OCI-LY3 (cell line): Measurements from ENCODE around the gene ETV6.

Source experiments
- H2AFZ ChIP-seq: fragments of 200-600, 300-600 bp; shearing (Covaris generic); 2 replicates; pipeline ENCODE4 v1.6.0; 2014; ENCODE audit warnings: antibody characterized with exemption, low read depth, low read length
- H3K27ac ChIP-seq: fragments of 200-600, 300-600 bp; sonication (generic); 2 replicates; pipeline ENCODE4 v1.5.1; 2014; ENCODE audit warnings: mild to moderate bottlenecking, low read length, moderate library complexity, mixed read lengths
- H3K27me3 ChIP-seq: fragments of 200-600, 300-600 bp; sonication (generic); 2 replicates; pipeline ENCODE4 v1.6.1; 2014; ENCODE audit warnings: low read depth, low read length, mixed read lengths
- H3K36me3 ChIP-seq: fragments of 200-600, 300-600 bp; sonication (generic); replicated peaks from 2 replicates; pipeline ENCODE3; 2014; ENCODE audit warnings: low read depth, low read length, mixed read lengths
- H3K4me1 ChIP-seq: fragments of 300-600, 200-600 bp; sonication (generic); 2 replicates; pipeline ENCODE4 v1.6.1; 2014; ENCODE audit warnings: low read length, mixed read lengths
- H3K4me2 ChIP-seq: fragments of 200-600, 300-600 bp; sonication (generic); 2 replicates; pipeline ENCODE4 v1.6.1; 2014; ENCODE audit warnings: low read length, mixed read lengths
- H3K4me3 ChIP-seq: fragments of 300-600, 200-600 bp; sonication (generic); 2 replicates; pipeline ENCODE4 v1.5.1; 2014; ENCODE audit warnings: antibody characterized with exemption, mild to moderate bottlenecking, low read length, moderate library complexity
- H3K79me2 ChIP-seq: fragments of 300-600, 200-600 bp; shearing (Covaris generic); 2 replicates; pipeline ENCODE4 v1.6.1; 2014; ENCODE audit warnings: mild to moderate bottlenecking, low read length, mixed read lengths
- H3K9ac ChIP-seq: fragments of 300-600, 200-600 bp; shearing (Covaris generic); 2 replicates; pipeline ENCODE4 v1.6.0; 2014; ENCODE audit warnings: mild to moderate bottlenecking, low read length, moderate library complexity
- H3K9me3 ChIP-seq: fragments of 200-600, 300-600 bp; shearing (Covaris generic); 2 replicates; pipeline ENCODE4 v1.6.1; 2014; ENCODE audit warnings: low read length, mixed read lengths; ENCODE audit not compliant: insufficient read depth
- H4K20me1 ChIP-seq: fragments of 200-600, 300-600 bp; sonication (generic); 2 replicates; pipeline ENCODE4 v1.6.1; 2016; ENCODE audit warnings: low read length, mixed read lengths; ENCODE audit not compliant: insufficient read depth
- EZH2phosphoT487 ChIP-seq: fragments of 200-600 bp; shearing (Covaris generic); IDR thresholded peaks from 2 replicates; pipeline ENCODE4 v1.6.1; 2018; ENCODE audit warnings: antibody characterized with exemption, mixed run types, low read depth
- TF ChIP-seq, protein P1 (sequence below): fragments of 200-600, 300-600 bp; sonication (generic); IDR thresholded peaks from 2 replicates; pipeline ENCODE4 v1.5.1; 2014; ENCODE audit warnings: antibody characterized with exemption, low read length, low read depth

The ETV6 gene

DNA sequence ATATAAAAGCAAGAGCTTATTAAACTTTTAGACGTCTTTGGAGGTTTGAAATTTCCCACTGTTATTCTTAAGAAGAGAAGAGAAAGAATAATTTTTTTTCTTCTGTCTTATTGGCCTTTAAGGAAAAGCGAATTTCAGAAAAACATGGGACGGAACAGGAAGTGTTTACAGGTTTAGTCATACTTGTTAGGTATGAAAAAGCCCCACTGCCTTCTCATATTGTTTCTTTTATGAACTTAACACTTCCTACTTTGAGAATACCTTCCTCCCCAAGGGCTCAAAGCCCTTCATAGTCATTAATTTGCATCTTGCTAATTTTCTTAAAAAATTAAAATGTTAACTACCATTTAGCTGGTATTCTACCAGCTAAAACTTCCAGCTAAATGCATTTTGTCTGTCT is 82.0 kb downstream of the ETV6 start:
- peak overlapping the region; percentile 67 for H3K4me3 ChIP-seq

GRCh38 chr12:11732023-11732422 is 82.5 kb downstream of the ETV6 start:
- peaks cover 66% of the 10 kb centered on the region for H3K79me2 ChIP-seq
- H3K36me3 ChIP-seq: peaks cover 4% of the 10 kb centered on the region
- no peaks in the 10 kb centered on the region for H4K20me1 ChIP-seq
- no peaks in the 10 kb centered on the region for H3K27me3 ChIP-seq
- peak overlapping the region; percentile 94 for H3K27ac ChIP-seq
- no peaks in the 10 kb centered on the region for H3K9me3 ChIP-seq
- TF ChIP-seq, protein P1, sequence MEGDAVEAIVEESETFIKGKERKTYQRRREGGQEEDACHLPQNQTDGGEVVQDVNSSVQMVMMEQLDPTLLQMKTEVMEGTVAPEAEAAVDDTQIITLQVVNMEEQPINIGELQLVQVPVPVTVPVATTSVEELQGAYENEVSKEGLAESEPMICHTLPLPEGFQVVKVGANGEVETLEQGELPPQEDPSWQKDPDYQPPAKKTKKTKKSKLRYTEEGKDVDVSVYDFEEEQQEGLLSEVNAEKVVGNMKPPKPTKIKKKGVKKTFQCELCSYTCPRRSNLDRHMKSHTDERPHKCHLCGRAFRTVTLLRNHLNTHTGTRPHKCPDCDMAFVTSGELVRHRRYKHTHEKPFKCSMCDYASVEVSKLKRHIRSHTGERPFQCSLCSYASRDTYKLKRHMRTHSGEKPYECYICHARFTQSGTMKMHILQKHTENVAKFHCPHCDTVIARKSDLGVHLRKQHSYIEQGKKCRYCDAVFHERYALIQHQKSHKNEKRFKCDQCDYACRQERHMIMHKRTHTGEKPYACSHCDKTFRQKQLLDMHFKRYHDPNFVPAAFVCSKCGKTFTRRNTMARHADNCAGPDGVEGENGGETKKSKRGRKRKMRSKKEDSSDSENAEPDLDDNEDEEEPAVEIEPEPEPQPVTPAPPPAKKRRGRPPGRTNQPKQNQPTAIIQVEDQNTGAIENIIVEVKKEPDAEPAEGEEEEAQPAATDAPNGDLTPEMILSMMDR: no peak
- no peak for TF ChIP-seq EZH2phosphoT487
- no peak overlapping the region for H2AFZ ChIP-seq
- peak overlapping the region; percentile 92 for H3K9ac ChIP-seq
- H3K4me2 ChIP-seq: peak overlapping the region; percentile 84
- H3K4me1 ChIP-seq: peaks cover 99% of the 10 kb centered on the region
- peak overlapping the region; percentile 67 for H3K4me3 ChIP-seq

More for the DNA sequence above, 82.0 kb downstream of the ETV6 start:
- Histone ChIP-seq H3K4me2 (peak overlapping the region; percentile 84), H3K4me1 (peaks cover 99% of the 10 kb centered on the region), H2AFZ (no peak overlapping the region), H3K27me3 (no peaks in the 10 kb centered on the region), H3K9me3 (no peaks in the 10 kb centered on the region), H3K27ac (peak overlapping the region; percentile 94), H3K79me2 (peaks cover 66% of the 10 kb centered on the region), H3K36me3 (peaks cover 4% of the 10 kb centered on the region), H4K20me1 (no peaks in the 10 kb centered on the region), H3K9ac (peak overlapping the region; percentile 92)
- TF ChIP-seq, protein P1: no peak
- TF ChIP-seq EZH2phosphoT487: no peak

- peak overlapping the region; percentile 94 for H3K27ac ChIP-seq
- peak overlapping the region; percentile 84 for H3K4me2 ChIP-seq
- H3K27me3 ChIP-seq: no peaks in the 10 kb centered on the region
- H3K9ac ChIP-seq: peak overlapping the region; percentile 92
- peak overlapping the region; percentile 67 for H3K4me3 ChIP-seq
- no peaks in the 10 kb centered on the region for H4K20me1 ChIP-seq
- TF ChIP-seq, protein P1: no peak
- no peak for TF ChIP-seq EZH2phosphoT487
- no peaks in the 10 kb centered on the region for H3K9me3 ChIP-seq
- peaks cover 99% of the 10 kb centered on the region for H3K4me1 ChIP-seq
- no peak overlapping the region for H2AFZ ChIP-seq
- H3K36me3 ChIP-seq: peaks cover 4% of the 10 kb centered on the region
- peaks cover 66% of the 10 kb centered on the region for H3K79me2 ChIP-seq
These were observed 83.2 kb downstream of the ETV6 start for GRCh38 chr12:11732715-11733114.

DNA sequence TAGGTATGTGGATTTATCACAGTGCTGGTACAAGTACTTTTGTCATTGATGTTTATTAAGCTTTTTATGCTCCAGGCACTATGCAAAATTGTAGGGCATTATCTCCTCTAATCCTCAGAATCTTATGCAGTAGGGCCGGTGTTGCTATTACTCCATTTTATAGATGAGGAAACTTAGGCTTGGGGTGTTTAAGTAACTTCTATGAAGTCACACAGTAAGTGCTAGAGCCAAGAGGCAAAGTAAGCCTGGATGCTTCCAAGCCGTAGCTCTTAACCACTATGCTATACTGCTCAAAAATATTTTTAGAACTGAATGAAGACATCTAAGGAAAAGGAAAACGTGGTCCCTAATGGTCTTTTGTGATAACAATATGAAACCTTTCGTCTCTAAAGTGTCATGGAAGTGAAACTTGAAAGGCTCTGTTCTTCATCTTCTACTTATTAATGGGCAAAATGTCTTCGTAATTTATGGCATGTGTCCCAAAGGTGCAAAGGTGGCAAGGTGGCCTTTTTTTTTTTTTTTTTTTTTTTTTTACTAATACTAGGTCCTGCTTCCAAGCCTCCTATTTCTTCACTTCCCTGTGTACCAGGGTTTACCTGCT is 85.2 kb downstream of the ETV6 start:
- TF ChIP-seq, protein P1: no peak
- TF ChIP-seq EZH2phosphoT487: no peak
- peak overlapping the region; percentile 94 for H3K27ac ChIP-seq
- no peaks in the 10 kb centered on the region for H3K9me3 ChIP-seq
- H3K27me3 ChIP-seq: no peaks in the 10 kb centered on the region
- H3K4me1 ChIP-seq: peaks cover 97% of the 10 kb centered on the region
- H3K9ac ChIP-seq: peak overlapping the region; percentile 48; the same call in 1 of the 2 replicates
- peaks cover 64% of the 10 kb centered on the region for H3K79me2 ChIP-seq
- H4K20me1 ChIP-seq: no peaks in the 10 kb centered on the region
- H2AFZ ChIP-seq: no peak overlapping the region
- H3K4me2 ChIP-seq: peak overlapping the region; percentile 42
- H3K4me3 ChIP-seq: peak overlapping the region; percentile 4; the same call in 1 of the 2 replicates
- H3K36me3 ChIP-seq: peaks cover 4% of the 10 kb centered on the region
